ENCODE data around the gene UGP2. TPM values are rescaled to one million over a fixed set of nuclear protein-coding genes. Genes with fewer than 3 reads are reported as not detected.
"Not testable (repeated sequence)": the region's sequence is repeated elsewhere in the genome, so short reads cannot be mapped to it uniquely, and the experiment has no call there.

Gene UGP2
- total RNA-seq, 1 experiment from 2014 or later: 267 TPM

DNA sequence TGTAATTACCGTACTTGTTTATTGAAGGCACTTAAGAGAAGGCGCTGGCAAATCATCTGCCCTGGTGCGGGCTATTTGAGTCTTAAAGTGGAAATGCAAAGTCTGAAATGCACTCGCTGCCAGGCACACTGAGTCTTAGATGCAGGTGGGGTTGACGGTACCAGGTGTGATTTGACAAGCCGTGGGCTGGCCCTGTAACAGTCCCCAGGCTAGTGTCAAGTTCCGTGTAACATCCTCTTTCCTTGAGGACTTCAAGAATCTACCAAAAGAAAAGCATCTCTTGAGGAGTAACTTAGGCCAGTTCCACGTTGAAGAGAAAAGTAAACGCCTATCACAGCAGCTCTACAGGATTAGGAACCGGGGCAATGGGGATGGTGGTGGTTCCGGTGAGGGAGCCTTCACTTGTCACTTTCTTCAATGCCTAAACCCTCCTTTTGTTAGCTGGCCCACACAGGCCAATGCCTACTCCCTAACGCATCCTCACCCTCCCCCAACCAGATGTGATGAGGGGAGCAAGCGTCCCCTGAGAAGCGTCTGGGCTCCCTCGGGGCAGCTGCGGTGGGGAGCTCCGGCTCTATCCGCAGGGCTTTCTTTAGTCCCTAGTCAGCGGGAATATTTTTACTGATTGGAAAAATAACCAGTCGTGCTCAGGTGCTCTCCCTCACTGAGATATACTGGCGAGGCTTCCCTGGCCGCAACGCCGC lies 1.5 kb upstream of the UGP2 start:
- no peak for DNase-seq (ENCODE audit: low read depth)

DNA sequence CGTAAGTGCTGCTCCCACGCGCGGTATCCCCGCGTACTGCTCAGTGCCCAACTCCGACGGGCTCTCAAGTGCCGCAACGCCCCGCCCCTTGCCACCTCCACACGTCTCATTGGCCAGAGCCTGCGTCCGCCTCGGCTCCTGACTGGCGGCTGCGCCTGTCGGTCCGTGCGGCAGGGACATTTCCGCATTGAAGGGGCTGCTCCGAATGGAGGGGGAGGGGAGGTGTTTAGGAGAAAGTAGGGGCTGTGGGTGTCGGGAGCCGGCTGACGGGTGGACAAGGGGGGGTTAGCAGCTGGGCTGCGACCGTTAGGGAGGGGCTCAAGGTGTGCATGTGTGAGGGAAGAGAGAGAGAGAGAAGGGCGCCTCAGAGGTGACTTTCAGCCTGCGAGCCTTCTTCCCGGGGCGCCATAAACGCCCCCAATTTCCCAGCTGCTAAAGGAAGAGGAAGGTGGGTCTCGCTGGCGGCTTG lies 877 bp upstream of the UGP2 start:
- peak; percentile 98 for DNase-seq (ENCODE audit: low read depth)

DNA sequence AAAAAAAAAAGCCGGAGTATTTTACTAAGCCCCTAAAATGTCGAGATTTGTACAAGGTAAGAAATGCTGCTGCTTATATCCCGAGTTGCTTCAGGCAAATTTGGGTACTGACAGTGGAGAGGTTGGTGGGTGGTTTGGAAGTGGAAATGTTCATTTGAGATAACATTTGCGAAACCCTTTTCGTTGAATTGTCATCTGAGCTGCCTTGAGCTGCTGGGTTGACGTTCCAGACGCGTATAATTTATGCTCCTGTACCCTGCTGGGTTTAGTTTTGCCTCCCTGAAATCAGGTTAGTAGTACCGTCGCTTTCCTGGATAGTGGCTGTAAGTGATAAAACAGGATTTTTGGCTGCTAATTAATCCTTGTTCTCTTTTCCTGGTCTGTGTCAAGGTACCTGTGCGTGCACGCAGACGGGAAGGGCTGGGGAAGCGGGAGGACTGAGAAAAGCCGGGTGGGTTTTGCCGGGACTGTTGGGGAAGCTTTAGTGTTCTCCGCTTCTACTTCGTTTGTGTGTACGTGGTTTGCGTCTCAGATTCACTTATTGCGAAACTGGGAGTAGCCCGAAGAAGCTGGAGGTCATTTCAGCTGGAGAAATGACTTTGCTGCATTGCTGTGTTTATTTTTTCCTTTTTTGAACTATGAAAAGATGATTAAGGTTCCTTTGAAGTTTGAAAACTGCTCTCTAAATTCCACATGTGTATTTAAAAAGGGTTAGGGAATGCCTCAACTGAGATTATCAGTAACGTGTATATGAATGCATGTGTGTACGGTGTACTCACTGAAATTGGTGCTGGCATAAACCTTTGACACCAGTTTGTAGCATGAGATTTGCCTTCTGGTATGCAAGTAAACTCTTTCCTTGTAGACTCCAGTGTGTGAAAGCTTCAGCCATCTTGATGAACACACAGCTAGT lies 709 bp downstream of the UGP2 start:
- DNase-seq (ENCODE audit: low read depth): peak; percentile 70

DNA sequence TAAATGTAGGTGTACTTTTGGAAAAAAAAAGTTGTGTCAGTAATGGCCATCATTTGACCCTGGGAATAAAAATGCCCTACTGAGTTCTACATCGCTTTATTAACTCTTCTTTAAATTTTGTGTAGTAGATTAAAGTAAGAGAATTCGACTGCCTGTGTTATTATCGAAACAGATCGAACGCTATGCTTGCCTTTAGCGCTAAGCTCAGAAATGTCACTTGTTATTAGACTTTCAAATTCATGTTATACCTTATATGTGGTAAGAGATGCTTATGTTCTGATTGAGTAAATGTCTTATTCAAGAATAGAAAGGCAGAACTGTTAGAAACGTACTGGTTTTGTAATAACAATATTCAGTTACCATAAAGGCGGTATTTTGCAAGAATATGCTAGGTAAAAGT lies 1.4 kb downstream of the UGP2 start:
- no peak for DNase-seq (ENCODE audit: low read depth)

DNA sequence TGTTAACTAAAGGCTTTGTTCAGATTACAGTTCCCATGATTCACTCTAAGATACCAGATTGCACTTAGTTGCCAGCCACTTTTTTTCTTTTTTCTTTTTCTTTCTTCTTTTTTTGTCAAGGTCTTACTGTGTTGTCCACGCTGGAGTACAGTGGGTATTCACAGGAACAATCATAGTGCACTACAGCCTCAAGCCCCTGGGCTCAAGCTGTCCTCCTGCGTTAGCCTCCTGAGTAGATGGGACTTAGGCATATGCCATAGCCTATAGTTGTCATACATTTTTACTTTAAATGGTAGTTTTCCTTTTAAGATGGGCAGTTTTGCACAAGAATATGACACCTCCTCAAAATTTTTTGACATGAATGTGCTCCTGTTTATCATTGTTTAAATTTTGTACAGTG lies 2.1 kb downstream of the UGP2 start:
- no peak for DNase-seq (ENCODE audit: low read depth)

DNA sequence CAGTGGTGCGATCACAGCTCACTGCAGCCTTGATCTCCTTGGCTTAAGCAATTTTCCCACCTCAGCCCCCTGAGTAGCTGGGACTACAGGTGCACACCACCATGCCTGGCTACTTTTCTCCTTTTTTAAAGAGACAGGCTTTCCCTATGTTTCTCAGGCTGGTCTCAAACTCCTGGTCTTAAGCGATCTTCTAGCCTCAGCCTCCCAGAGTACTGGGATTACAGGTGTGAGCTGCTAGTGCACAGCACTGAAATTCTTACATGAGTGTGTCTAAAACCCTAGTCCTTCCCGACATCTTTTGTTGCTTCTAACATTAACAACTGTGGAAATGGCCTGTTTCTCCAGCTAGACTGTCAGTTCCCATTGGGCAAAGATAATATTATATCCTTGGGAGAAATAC lies 2.9 kb downstream of the UGP2 start:
- no peak for DNase-seq (ENCODE audit: low read depth)

DNA sequence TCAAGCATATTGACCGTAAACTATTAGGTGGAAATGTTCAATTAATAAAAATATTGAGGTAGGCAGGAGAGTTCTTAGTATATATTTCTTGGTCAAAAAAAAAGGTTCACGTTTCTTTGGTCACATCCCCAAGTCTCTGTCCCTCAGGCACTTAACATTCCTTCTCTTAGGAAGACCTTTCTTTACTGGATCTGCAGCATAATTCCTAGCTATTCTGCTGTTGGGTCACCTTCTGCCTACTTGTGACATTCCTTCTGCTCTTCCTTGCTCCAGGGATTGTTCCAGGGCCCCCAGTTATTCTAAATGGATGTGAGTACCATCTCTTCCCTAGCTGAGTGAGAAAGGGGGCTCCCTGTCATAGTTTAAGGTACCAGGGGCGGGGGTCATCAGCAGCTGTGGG lies 4.2 kb downstream of the UGP2 start:
- DNase-seq (ENCODE audit: low read depth): no peak

DNA sequence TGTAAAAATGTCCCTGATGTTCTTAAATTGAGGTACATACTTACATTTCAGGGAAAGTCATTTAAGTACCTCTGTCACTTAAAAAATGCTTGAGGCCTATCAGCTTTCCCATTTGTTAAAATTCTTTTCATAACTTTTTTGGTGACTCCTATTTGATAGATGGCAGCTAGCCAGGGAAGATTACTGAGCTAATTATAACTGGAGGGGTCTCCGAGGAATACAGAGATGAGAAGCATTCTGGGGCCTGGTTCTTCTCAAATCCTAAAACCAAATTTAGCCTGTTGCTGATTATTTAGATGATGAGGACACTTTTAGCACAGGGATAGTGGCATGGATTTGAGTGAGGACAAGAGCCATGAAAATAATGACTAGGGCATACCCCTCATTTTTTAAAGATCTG lies 4.8 kb downstream of the UGP2 start:
- no peak for DNase-seq (ENCODE audit: low read depth)

DNA sequence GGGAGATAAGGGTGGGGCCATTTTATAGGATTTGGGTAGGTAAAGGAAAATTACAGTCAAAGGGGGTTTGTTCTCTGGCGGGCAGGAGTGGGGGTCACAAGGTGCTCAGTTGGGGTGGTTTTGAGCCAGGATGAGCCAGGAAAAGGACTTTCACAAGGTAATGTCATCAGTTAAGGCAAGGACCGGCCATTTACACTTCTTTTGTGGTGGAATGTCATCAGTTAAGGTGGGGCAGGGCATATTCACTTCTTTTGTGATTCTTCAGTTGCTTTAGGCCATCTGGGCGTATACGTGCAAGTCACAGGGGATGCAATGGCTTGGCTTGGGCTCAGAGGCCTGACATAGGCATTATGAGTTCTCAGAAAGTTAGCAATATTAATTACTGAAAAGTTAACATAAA lies 5.9 kb downstream of the UGP2 start:
- DNase-seq (ENCODE audit: low read depth): not testable (repeated sequence)

DNA sequence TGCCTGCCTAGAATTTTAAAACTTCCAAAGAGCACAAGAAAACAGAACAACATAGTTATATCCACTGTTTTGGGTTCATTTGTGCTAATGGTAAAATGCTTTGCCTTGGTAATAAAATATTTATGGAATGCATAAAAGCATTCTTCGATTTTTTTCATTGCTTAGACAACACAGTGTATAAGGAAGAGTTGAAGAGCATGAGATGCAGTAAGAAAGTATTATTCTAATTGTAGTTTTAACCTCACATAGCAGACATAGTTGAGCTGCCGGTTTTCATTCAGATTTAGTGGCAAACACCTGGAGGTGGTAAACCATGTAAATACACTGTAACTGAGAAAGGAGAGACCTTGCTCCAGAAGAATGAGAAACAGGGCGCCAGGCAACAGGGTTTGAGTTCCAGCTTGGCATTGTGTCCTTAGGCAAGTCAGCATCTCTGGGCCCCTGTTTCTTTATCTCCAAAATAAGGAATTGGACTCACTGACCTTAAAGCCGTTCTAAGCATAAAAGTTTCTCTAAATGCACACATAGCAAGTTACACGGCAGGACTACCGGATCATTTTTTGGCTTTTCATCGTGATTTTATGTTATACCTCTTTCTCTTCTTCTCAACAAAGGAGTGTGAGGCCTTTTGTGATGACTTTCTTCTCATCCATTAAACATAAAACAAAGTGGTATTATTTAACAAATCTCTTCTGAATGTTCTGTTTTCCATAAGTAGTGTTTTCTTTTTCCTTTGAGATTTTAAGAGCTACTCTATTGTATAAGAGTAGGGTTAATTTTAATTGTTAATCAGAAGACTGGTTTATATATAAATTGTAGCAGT lies 7.9 kb downstream of the UGP2 start:
- no peak for DNase-seq (ENCODE audit: low read depth)

DNA sequence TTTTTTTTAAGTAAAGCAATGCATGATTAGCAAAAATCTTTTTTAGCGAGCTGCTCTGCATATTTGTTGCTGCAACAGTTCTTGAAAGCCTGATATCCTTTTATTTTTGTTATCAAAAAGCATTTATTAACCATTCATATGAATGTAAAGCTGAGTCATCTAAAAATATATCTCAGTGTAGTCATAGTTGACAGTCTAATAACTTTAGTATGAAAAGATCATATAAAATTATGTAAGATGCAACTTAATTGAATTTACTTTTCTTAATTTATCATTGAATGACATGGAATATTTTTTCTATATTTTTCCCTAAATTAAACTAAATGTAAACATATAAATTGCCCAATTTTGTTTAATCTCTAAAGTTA lies 8.5 kb downstream of the UGP2 start:
- DNase-seq (ENCODE audit: low read depth): no peak

DNA sequence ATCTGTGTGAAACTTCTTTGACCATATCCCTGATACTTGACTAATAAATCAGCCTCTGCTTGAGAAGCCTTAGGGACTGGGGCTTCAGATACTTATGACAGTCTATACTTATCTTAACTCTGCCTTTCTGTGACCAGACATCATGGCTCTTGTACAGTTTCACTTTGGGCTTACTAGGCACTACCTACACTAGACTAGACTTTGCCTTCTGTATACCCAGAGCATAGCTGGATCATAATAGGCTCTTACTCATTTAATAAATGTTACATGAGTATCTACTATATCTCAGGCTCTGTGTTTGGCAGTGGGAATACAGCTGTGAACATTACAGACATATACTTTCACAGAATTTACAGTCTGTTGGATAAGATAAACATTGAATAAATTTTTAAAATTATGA lies 9.0 kb downstream of the UGP2 start:
- no peak for DNase-seq (ENCODE audit: low read depth)

DNA sequence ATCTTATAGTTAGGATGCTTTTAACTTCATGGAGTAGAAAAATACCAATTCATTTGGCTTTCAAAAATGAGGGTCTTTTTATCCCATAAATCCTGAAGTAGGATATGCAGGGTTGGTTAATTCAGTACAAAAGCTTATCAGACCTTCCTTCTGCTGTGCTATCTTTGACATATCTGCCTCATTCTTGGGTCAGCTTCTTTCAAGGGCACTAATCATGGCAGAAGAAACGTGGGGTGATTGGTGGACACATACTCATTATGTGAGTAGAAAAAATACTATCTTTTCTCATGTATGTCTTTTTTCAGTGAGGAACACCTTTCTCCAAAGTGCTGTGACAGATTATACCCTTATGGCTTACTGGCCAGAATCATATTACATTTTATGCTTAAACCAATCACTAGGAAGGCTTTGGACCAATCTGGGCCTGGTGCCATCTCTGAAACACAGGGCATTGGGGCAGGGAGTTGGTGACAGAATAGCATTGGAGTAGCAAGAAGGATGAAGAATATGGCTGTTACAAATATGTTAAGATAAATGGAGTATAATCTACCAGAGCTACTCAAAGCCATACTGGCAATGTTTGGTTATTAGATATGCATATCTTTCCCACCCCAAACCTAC lies 10.1 kb downstream of the UGP2 start:
- no peak for DNase-seq (ENCODE audit: low read depth)

DNA sequence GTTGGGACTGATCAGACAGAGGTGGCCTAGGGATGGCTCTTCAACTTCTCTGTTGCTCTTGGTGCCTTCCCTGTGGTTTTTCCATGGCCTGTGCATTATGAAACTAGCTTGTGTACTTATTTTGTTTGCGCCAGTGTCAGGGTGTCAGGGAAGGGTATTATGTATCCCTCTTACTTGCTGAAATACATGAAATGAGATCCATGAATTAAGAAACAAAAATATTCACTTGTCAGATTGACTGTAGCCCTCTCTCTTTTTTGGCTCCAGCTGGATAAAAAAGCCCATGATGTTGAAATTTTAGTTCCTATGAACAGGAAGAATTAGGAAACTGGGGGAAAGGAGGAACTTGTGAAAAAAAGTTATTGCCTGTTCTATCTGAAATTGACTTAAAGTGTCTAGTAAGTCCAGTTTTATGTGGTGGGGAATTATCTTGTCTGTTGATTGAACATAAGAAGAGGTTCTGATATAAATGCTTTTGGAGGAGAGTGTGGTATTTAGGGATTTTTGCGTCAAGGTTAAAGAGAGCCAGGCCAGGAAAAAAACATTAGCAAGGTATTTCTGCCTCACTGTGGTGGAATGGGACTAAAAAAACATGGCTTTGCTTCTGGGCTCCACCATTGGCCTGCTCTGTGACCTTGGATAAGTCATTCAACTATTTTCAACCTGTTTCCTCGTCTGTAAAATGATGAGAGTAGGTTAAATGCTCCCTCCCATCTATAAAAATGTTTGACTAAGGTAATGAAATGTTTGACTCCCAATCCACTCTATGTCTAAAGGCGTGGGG lies 12.0 kb downstream of the UGP2 start:
- no peak for DNase-seq (ENCODE audit: low read depth)

DNA sequence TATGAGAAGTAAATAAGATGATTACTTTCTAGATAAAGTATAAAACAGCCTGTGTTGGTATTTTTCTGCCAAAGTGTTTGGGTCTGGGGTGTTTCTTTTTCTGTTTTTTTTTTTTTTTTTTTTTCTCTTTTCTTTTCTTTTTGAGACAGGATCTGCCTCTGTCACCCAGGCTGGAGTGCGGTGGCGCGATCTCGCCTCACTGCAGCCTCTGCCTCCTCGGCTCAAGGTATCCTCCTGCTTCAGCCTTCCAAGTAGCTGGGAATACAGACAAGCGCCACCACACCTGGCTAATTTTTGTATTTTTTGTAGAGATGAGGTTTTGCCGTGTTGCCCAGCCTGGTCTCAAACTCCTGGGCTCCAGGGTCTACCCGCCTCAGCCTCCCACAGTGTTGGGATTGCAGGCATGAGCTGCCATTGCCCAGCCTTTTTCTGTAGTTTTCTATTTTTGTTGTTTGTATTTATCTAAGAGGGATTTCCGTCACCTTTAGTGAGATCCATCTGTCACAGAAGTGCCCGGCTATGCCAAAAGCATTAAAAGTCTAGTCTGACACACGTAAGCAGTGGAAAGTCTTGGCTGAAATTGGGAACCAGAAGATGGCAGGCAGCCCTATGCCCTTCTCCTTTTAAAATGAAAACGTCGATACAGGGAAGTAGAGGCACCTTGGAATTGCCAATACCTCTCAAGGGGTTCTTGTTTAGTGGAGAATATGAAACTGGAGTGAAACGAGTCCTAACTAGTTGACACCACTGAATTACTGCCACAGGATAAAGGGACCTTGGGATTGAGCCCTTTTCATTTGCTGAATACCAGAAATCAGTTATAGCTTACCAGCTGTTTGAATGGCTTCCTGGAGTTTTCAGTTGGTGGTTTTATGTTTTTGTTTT lies 14.0 kb downstream of the UGP2 start:
- DNase-seq (ENCODE audit: low read depth): no peak

DNA sequence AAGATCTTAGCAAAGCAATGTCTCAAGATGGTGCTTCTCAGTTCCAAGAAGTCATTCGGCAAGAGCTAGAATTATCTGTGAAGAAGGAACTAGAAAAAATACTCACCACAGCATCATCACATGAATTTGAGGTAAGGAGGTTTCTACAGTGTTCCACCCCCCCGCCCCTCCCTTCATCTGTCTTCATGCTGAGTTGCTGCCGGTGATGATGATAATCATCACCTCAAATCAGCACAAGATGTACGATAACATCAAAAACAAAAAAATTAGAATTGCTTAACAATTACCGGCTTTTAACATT lies 14.6 kb downstream of the UGP2 start:
- DNase-seq (ENCODE audit: low read depth): no peak

DNA sequence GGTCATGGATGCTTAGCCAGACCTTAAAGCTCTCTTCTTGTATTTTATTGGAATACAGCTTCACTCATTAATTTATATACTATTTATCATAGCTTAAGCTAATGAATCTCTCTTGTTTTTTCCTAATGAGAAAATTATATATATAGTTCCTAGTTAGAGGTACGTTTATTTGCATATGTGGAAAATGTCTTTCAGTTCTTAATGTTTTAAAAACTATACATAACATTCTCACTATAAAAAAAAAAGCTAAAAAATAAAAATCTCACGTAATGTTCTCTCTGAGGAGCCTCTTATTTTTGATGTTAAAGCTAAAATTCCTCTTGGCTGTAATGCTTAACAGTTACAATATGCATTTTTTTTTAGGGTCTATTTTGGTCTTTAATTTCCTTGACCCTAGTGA lies 16.6 kb downstream of the UGP2 start:
- DNase-seq (ENCODE audit: low read depth): no peak

DNA sequence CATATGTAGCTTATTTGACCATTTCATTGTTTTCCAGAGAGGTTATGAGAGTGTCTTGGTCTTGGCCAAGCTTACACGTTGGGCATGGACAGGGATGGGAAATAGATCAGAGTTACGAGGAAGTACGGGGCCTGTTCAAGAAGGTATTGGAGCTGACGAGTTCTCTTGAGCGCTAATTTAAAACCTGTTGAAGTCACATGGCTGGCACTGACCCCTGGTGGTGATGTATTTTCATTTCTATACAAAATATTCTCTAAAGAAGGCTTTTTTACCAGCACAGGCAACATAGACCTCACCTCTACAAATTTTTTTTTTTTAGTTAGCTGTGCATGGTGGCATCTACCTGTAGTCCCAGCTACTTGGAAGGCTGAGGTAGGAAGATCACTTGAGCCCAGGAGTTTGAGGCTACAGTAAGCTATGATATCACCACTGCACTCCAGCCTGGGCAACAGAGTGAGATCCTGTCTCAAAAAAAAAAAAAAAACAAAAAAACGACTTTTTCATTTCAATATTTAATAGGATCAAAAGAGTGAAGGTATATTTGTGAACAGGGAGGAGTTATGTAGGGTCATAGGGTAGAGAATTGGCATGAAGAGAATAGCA lies 19.6 kb downstream of the UGP2 start:
- DNase-seq (ENCODE audit: low read depth): peak; percentile 59

DNA sequence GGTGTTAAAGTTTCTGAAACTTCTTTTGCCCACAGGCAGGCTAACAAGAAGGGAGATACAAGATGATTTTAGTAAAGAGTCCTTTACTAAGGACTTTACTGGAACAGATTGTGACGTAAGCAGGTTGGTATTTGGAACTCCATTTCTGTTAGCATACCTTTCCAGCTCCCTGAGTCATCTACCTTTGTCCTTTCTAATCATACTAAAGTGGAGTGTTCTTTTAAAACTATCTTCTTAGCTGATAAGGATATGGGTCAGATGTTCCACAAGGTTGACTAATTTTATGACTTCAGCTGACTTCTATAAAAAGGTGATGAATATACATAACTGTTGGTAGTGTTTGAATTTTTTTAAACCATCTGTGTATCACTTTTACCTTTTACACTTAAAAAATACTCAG lies 21.1 kb downstream of the UGP2 start:
- no peak for DNase-seq (ENCODE audit: low read depth)

DNA sequence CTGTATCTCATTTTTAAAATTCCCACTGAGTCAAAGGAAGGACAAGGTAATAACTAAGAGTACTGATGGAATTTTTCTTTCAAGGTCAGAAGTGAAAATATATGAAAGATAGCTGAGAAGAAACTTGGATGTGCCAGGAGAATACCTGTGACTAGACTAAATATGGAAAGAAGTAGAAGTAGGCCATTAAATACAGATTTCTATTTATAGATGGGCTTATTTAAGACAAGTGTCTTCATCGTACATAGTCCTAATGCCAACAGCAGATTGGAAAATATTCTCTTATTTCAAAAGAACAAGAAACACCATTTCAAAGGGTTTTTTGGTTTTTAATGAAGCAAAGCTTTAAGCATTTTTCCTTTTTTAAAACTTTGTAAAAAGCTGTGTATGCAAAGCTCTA lies 22.0 kb downstream of the UGP2 start:
- no peak for DNase-seq (ENCODE audit: low read depth)

Data from RPMI7951 (cell line).